Naive thymus-derived CD8-positive, alpha-beta T cell (primary cell): ENCODE measurements around the gene MCTP1. TPM values are rescaled to one million over a fixed set of nuclear protein-coding genes. Genes with fewer than 3 reads are reported as not detected.

ENCODE experiments used
- ATAC-seq, 2 donors: fragments of 150-1000 bp; cut with Tn5 transposase in 1 of 2; sonication (Bioruptor Pico), chemical (Tn5 transposase) in 1 of 2; 1 replicate in 1 of 2; 2 replicates in 1 of 2; pipeline ENCODE4 v1.10.0; 2021; ENCODE audit warnings: mild to moderate bottlenecking in 2 of 2, moderate library complexity in 2 of 2
- POLR2A ChIA-PET: fragments of 350-600 bp; sonication (Branson Sonifier 250); formaldehyde crosslinking; loops from one replicate; lab custom pipeline; 2021; ENCODE audit warnings: antibody characterized with exemption; lab: Charles Lee
- DNase-seq, 10 donors: peaks; one replicate each; pipeline versions ENCODE4 v3.0.0 to v3.0.0-alpha.2; 2020 to 2022
- H3K27ac Mint-ChIP-seq, 10 donors: one replicate each; pipeline ENCODE4 v1.8.0; 2020 to 2022; ENCODE audit warnings: mild to moderate bottlenecking in 10 of 10, mixed read lengths in 10 of 10, moderate library complexity in 4 of 10, inconsistent platforms in 1 of 10
- H3K27me3 Mint-ChIP-seq, 5 donors: one replicate each; pipeline ENCODE4 v1.8.0; 2021 to 2022; ENCODE audit warnings: mixed read lengths in 5 of 5
- H3K36me3 Mint-ChIP-seq, 3 donors: one replicate each; pipeline ENCODE4 v1.8.0; 2020 to 2022; ENCODE audit warnings: mixed read lengths in 3 of 3, mild to moderate bottlenecking in 2 of 3, inconsistent platforms in 1 of 3
- H3K4me1 Mint-ChIP-seq, 4 donors: one replicate each; pipeline ENCODE4 v1.8.0; 2021 to 2022; ENCODE audit warnings: mixed read lengths in 4 of 4
- H3K4me3 Mint-ChIP-seq, 10 donors: one replicate each; pipeline ENCODE4 v1.8.0; 2020 to 2022; ENCODE audit warnings: mild to moderate bottlenecking in 10 of 10, mixed read lengths in 10 of 10, moderate library complexity in 6 of 10, inconsistent platforms in 1 of 10
- H3K9me3 Mint-ChIP-seq, 9 donors: one replicate each; pipeline ENCODE4 v1.8.0; 2020 to 2022; ENCODE audit warnings: mixed read lengths in 9 of 9, mild to moderate bottlenecking in 3 of 9, inconsistent platforms in 1 of 9, moderate library complexity in 1 of 9
- polyA plus RNA-seq, 3 donors: library from polyadenylated mRNA; unstranded; fragments of 300-500 nt; fragmentation: Illumina TruSeq; gene quantifications; one replicate each; pipeline ENCODE4 v1.2.3, GENCODE V29; 2021
- total RNA-seq, 8 experiments: library from RNA in 2 of 8; stranded (reverse) in 2 of 8; gene quantifications; one replicate each; pipeline ENCODE4 v1.2.3 and lab custom pipeline; 2021 to 2026

MCTP1 gene
- total and polyA plus RNA-seq, 5 experiments from 2014 or later, result 0.08 to 2.1 (median 0.62) TPM

GRCh38 chr5:95053253-95053652 lies 231.6 kb downstream of the MCTP1 start:
- DNase-seq (no peak), ATAC-seq (no peak)
- Mint-ChIP-seq H3K27me3 (peaks cover 0 to 3% (median 0%) of the 10 kb centered on the region in 5 donors), H3K4me1 (peaks cover 0 to 3% (median 0%) of the 10 kb centered on the region in 4 donors), H3K4me3 (no peak overlapping the region), H3K36me3 (no peaks in the 10 kb centered on the region), H3K9me3 (no peaks in the 10 kb centered on the region), H3K27ac (no peak overlapping the region)
- POLR2A ChIA-PET, result no interaction called here

- no peaks in the 10 kb centered on the region for H3K9me3 Mint-ChIP-seq
- DNase-seq, result no peak
- no peak overlapping the region for H3K4me3 Mint-ChIP-seq
- H3K27ac Mint-ChIP-seq, result no peak overlapping the region
- POLR2A ChIA-PET, result interaction anchor here (0.6 kb wide), 1 partner anchor 10 kb away, joined by 4 read pairs; no protein-coding TSS in a partner anchor
- H3K27me3 Mint-ChIP-seq, result peaks cover 0 to 6% (median 2%) of the 10 kb centered on the region in 5 donors
- H3K36me3 Mint-ChIP-seq, result no peaks in the 10 kb centered on the region
- no peak for ATAC-seq
- H3K4me1 Mint-ChIP-seq, result peaks cover 0 to 4% (median 0%) of the 10 kb centered on the region in 4 donors
Observed at GRCh38 chr5:95050708-95051107, 234.2 kb downstream of the MCTP1 start.

- ATAC-seq, result no peak
- POLR2A ChIA-PET, result no interaction called here
- no peak overlapping the region for H3K4me3 Mint-ChIP-seq
- H3K27me3 Mint-ChIP-seq, result peaks cover 0 to 10% (median 0%) of the 10 kb centered on the region in 5 donors
- no peak overlapping the region for H3K27ac Mint-ChIP-seq
- H3K9me3 Mint-ChIP-seq, result no peaks in the 10 kb centered on the region
- H3K4me1 Mint-ChIP-seq, result peaks cover 0 to 4% (median 0%) of the 10 kb centered on the region in 4 donors
- H3K36me3 Mint-ChIP-seq, result no peaks in the 10 kb centered on the region
- DNase-seq, result no peak
Observed at GRCh38 chr5:95048628-95049027, 236.3 kb downstream of the MCTP1 start.

- no peaks in the 10 kb centered on the region for H3K36me3 Mint-ChIP-seq
- POLR2A ChIA-PET, result no interaction called here
- DNase-seq (no peak), ATAC-seq (no peak)
- no peak overlapping the region for H3K4me3 Mint-ChIP-seq
- H3K4me1 Mint-ChIP-seq, result peaks cover 0 to 4% (median 0%) of the 10 kb centered on the region in 4 donors
- no peaks in the 10 kb centered on the region for H3K9me3 Mint-ChIP-seq
- H3K27ac Mint-ChIP-seq, result no peak overlapping the region
- H3K27me3 Mint-ChIP-seq, result peaks cover 0 to 10% (median 0%) of the 10 kb centered on the region in 5 donors
Observed at GRCh38 chr5:95045181-95045965, 239.5 kb downstream of the MCTP1 start.

- no peaks in the 10 kb centered on the region for H3K9me3 Mint-ChIP-seq
- no peaks in the 10 kb centered on the region for H3K36me3 Mint-ChIP-seq
- H3K4me3 Mint-ChIP-seq, result no peak overlapping the region
- POLR2A ChIA-PET, result no interaction called here
- no peak for ATAC-seq
- DNase-seq, result no peak
- no peak overlapping the region for H3K27ac Mint-ChIP-seq
- H3K27me3 Mint-ChIP-seq, result peaks cover 0 to 10% (median 0%) of the 10 kb centered on the region in 5 donors
- H3K4me1 Mint-ChIP-seq, result peaks cover 0 to 4% (median 0%) of the 10 kb centered on the region in 4 donors
Observed at GRCh38 chr5:95044096-95044495, 240.8 kb downstream of the MCTP1 start.

- no peak overlapping the region for H3K27ac Mint-ChIP-seq
- no peaks in the 10 kb centered on the region for H3K9me3 Mint-ChIP-seq
- H3K36me3 Mint-ChIP-seq, result no peaks in the 10 kb centered on the region
- H3K4me1 Mint-ChIP-seq, result peaks cover 0 to 4% (median 0%) of the 10 kb centered on the region in 4 donors
- POLR2A ChIA-PET, result no interaction called here
- DNase-seq (no peak), ATAC-seq (no peak)
- H3K27me3 Mint-ChIP-seq, result peaks cover 0 to 10% (median 0%) of the 10 kb centered on the region in 5 donors
- no peak overlapping the region for H3K4me3 Mint-ChIP-seq
Observed at GRCh38 chr5:95043648-95044047, 241.2 kb downstream of the MCTP1 start.

- DNase-seq (no peak), ATAC-seq (no peak)
- Mint-ChIP-seq H3K4me3 (no peak overlapping the region), H3K27me3 (peaks cover 0 to 10% (median 0%) of the 10 kb centered on the region in 5 donors), H3K27ac (no peak overlapping the region), H3K9me3 (no peaks in the 10 kb centered on the region), H3K4me1 (peaks cover 0 to under 1% (median 0%) of the 10 kb centered on the region in 4 donors), H3K36me3 (no peaks in the 10 kb centered on the region)
- POLR2A ChIA-PET, result no interaction called here
Observed at GRCh38 chr5:95043234-95043633, 241.7 kb downstream of the MCTP1 start.

GRCh38 chr5:95042037-95042436 lies 242.9 kb downstream of the MCTP1 start:
- Mint-ChIP-seq H3K4me1 (no peaks in the 10 kb centered on the region), H3K36me3 (no peaks in the 10 kb centered on the region), H3K4me3 (no peak overlapping the region), H3K27me3 (peaks cover 0 to 10% (median 0%) of the 10 kb centered on the region in 5 donors), H3K27ac (no peak overlapping the region), H3K9me3 (peaks cover 0 to 2% (median 0%) of the 10 kb centered on the region in 9 donors)
- DNase-seq (no peak), ATAC-seq (no peak)
- POLR2A ChIA-PET, result no interaction called here

- POLR2A ChIA-PET, result no interaction called here
- H3K27ac Mint-ChIP-seq, result no peak overlapping the region
- peaks cover 0 to 2% (median 0%) of the 10 kb centered on the region in 4 donors for H3K4me1 Mint-ChIP-seq
- no peak overlapping the region for H3K4me3 Mint-ChIP-seq
- no peaks in the 10 kb centered on the region for H3K36me3 Mint-ChIP-seq
- peaks cover 0 to 21% (median 7%) of the 10 kb centered on the region in 9 donors for H3K9me3 Mint-ChIP-seq
- ATAC-seq (no peak), DNase-seq (no peak)
- no peaks in the 10 kb centered on the region for H3K27me3 Mint-ChIP-seq
Observed at GRCh38 chr5:95035891-95036685, 248.8 kb downstream of the MCTP1 start.

GRCh38 chr5:95032801-95033200 lies 252.1 kb downstream of the MCTP1 start:
- Mint-ChIP-seq H3K4me1 (peaks cover 0 to 5% (median under 1%) of the 10 kb centered on the region in 4 donors), H3K36me3 (no peaks in the 10 kb centered on the region), H3K4me3 (no peak overlapping the region), H3K27ac (no peak overlapping the region), H3K9me3 (peaks cover 0 to 21% (median 7%) of the 10 kb centered on the region in 9 donors), H3K27me3 (peaks cover 0 to 4% (median 1%) of the 10 kb centered on the region in 5 donors)
- POLR2A ChIA-PET, result no interaction called here
- DNase-seq (no peak), ATAC-seq (no peak)

- DNase-seq (no peak), ATAC-seq (no peak)
- Mint-ChIP-seq H3K27ac (no peak overlapping the region), H3K27me3 (peaks cover 0 to 4% (median 1%) of the 10 kb centered on the region in 5 donors), H3K36me3 (no peaks in the 10 kb centered on the region), H3K4me1 (peaks cover 0 to 14% (median 5%) of the 10 kb centered on the region in 4 donors), H3K4me3 (no peak overlapping the region), H3K9me3 (peaks cover 0 to 21% (median 7%) of the 10 kb centered on the region in 9 donors)
- POLR2A ChIA-PET, result no interaction called here
Observed at GRCh38 chr5:95029569-95030366, 255.1 kb downstream of the MCTP1 start.

- Mint-ChIP-seq H3K36me3 (no peaks in the 10 kb centered on the region), H3K4me3 (no peak overlapping the region), H3K4me1 (peaks cover 0 to 21% (median 5%) of the 10 kb centered on the region in 4 donors), H3K27ac (no peak overlapping the region), H3K9me3 (peaks cover 0 to 13% (median 3%) of the 10 kb centered on the region in 9 donors), H3K27me3 (peaks cover 0 to 4% (median 1%) of the 10 kb centered on the region in 5 donors)
- no peak for ATAC-seq
- DNase-seq, result no peak
- POLR2A ChIA-PET, result no interaction called here
Observed at GRCh38 chr5:95027775-95028174, 257.1 kb downstream of the MCTP1 start.
